Measurements from ENCODE around the gene GABARAP.

DNA sequence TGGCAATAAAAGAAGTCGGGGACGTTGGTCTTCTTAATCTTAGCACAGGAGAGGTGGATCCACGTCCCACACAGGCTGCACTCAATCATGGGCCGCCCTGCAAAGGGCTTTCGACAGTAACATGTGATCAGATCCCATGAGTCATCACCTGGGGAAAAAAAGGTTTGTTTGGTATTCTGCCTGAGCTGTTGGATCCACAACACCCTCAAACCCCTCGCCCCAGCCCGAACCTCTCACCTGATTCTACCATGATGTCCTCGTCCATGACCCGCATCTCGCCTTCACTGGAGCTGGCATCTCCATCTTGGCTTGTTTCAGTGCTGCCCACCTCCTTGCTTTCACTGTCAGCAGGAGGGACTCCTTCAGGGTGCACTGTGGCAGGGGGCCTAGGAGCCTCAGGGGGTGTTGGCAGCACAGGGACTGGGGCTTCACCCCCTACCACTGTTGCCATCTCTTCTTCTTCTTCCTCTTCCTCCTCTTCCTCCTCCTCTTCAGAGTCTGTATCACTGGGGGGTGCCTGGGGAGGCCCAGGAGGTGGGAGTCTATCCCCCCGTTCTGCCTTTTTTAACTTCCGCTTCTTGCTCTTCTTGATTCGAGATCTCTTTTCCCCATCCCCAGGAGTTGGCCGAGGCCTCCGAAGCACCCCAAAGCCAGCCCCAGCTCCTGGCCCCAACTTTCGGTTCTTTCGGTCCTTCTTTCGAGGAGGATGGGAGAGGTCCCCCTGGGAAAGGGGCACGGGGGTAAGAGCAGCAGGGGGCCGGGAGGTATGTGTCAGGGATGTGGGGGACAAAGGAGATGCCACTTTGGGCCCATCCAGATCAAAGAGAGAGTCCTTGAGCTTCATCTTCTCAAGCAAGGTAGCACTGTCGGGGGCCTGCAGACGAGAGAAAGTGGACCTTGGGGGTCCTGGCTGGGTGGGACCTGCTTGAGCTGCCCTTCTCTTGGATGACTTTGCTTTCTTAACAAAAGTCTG is 6.3 kb downstream of the GABARAP start:
- TF ChIP-seq TAF1 (IDR thresholded peaks at IDR 0.05; ENCODE audit: low read depth) (no peak), EZH2 (IDR thresholded peaks at IDR 0.05; ENCODE audit: borderline replicate concordance, insufficient read depth, low read length, poor library complexity, severe bottlenecking) (no peak), POLR2AphosphoS5 (IDR thresholded peaks at IDR 0.05) (no peak)
- TF ChIP-seq, protein P1, sequence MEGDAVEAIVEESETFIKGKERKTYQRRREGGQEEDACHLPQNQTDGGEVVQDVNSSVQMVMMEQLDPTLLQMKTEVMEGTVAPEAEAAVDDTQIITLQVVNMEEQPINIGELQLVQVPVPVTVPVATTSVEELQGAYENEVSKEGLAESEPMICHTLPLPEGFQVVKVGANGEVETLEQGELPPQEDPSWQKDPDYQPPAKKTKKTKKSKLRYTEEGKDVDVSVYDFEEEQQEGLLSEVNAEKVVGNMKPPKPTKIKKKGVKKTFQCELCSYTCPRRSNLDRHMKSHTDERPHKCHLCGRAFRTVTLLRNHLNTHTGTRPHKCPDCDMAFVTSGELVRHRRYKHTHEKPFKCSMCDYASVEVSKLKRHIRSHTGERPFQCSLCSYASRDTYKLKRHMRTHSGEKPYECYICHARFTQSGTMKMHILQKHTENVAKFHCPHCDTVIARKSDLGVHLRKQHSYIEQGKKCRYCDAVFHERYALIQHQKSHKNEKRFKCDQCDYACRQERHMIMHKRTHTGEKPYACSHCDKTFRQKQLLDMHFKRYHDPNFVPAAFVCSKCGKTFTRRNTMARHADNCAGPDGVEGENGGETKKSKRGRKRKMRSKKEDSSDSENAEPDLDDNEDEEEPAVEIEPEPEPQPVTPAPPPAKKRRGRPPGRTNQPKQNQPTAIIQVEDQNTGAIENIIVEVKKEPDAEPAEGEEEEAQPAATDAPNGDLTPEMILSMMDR (IDR thresholded peaks at IDR 0.05; ENCODE audit: poor library complexity, severe bottlenecking): no peak
- TF ChIP-seq, protein P2, sequence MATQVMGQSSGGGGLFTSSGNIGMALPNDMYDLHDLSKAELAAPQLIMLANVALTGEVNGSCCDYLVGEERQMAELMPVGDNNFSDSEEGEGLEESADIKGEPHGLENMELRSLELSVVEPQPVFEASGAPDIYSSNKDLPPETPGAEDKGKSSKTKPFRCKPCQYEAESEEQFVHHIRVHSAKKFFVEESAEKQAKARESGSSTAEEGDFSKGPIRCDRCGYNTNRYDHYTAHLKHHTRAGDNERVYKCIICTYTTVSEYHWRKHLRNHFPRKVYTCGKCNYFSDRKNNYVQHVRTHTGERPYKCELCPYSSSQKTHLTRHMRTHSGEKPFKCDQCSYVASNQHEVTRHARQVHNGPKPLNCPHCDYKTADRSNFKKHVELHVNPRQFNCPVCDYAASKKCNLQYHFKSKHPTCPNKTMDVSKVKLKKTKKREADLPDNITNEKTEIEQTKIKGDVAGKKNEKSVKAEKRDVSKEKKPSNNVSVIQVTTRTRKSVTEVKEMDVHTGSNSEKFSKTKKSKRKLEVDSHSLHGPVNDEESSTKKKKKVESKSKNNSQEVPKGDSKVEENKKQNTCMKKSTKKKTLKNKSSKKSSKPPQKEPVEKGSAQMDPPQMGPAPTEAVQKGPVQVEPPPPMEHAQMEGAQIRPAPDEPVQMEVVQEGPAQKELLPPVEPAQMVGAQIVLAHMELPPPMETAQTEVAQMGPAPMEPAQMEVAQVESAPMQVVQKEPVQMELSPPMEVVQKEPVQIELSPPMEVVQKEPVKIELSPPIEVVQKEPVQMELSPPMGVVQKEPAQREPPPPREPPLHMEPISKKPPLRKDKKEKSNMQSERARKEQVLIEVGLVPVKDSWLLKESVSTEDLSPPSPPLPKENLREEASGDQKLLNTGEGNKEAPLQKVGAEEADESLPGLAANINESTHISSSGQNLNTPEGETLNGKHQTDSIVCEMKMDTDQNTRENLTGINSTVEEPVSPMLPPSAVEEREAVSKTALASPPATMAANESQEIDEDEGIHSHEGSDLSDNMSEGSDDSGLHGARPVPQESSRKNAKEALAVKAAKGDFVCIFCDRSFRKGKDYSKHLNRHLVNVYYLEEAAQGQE (IDR thresholded peaks at IDR 0.05; ENCODE audit: borderline replicate concordance): no peak
